Measurements from ENCODE around the gene CD37.

DNA sequence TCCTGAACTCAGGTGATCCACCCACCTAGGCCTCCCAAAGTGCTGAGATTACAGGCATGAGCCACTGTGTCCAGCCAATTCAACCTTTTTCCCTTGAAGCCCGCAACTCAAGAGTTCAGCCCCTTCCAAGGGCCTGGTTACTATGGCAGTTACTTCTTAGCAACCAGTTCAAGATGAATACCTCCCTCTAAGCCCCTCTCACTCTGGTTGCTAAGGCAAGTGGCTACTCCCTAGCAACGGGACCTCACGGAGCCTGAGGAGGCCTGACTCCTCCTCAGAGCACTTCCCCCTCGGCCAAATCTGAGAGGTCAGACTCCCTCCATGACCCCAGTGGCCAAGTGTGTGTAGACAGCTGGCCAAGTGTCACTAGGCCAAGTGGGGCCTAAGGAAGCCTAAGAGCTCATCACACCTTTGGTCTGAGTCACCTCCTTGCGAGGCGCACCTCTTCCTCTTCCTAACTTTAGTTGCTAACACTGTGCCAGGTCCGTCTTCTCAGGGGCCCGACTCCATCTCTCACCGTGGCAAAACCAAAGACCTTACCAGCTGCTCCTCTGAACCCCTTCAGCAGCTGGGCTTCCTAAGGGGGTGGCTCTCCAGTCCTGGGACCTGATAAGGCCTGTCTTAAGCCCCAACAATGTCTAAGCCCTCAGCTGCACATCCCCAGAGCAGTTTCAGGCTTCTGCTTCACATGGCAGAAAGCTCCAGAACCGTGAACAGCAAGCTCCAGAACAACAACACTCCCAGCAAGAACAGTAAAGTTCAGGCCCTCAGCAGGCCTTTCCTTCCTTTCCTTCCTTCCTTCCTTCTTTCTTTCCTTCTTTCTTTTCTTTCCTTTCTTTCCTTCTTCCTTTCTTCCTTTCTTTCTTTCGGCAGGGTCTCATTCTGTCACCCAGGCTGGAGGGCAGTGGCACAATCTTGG lies 9.6 kb downstream of the CD37 start:
- TF ChIP-seq RCOR1 (IDR thresholded peaks at IDR 0.05; ENCODE audit: insufficient replicate concordance, low read length) (no peak), FOS (IDR thresholded peaks at IDR 0.05; ENCODE audit: low read depth, low read length) (no peak)
